GM18517 (cell line): ENCODE results near the gene SNCB.

ENCODE experiments used
- ATAC-seq: cut with Tn5 transposase; IDR thresholded peaks from one replicate; pipeline ENCODE4 v1.9.1; 2021; ENCODE audit warnings: mild to moderate bottlenecking, moderate library complexity; ENCODE audit not compliant: unreplicated experiment

The SNCB gene

GRCh38 chr5:176578391-176578808 lies 51.9 kb downstream of the SNCB start:
- ATAC-seq, result no peak

GRCh38 chr5:176577312-176578176 lies 52.8 kb downstream of the SNCB start:
- no peak for ATAC-seq

- no peak for ATAC-seq
These were observed 54.6 kb downstream of the SNCB start for GRCh38 chr5:176575488-176576422.

- no peak for ATAC-seq
These were observed 55.3 kb downstream of the SNCB start for GRCh38 chr5:176575066-176575465.

GRCh38 chr5:176574297-176574591 lies 56.1 kb downstream of the SNCB start:
- no peak for ATAC-seq

GRCh38 chr5:176573564-176574296 lies 56.6 kb downstream of the SNCB start:
- ATAC-seq, result no peak
